HG02623 (cell line): Measurements from ENCODE around the gene MRPS23.
"Not testable (repeated sequence)": the region's sequence is repeated elsewhere in the genome, so short reads cannot be mapped to it uniquely, and the experiment has no call there.

ENCODE experiments used
- ATAC-seq: cut with Tn5 transposase; IDR thresholded peaks from one replicate; pipeline ENCODE4 v1.9.1; 2021; ENCODE audit warnings: moderate library complexity; ENCODE audit not compliant: unreplicated experiment

Gene MRPS23

GRCh38 chr17:57864273-57864672, 14.4 kb upstream of the MRPS23 start:
- no peak for ATAC-seq

DNA sequence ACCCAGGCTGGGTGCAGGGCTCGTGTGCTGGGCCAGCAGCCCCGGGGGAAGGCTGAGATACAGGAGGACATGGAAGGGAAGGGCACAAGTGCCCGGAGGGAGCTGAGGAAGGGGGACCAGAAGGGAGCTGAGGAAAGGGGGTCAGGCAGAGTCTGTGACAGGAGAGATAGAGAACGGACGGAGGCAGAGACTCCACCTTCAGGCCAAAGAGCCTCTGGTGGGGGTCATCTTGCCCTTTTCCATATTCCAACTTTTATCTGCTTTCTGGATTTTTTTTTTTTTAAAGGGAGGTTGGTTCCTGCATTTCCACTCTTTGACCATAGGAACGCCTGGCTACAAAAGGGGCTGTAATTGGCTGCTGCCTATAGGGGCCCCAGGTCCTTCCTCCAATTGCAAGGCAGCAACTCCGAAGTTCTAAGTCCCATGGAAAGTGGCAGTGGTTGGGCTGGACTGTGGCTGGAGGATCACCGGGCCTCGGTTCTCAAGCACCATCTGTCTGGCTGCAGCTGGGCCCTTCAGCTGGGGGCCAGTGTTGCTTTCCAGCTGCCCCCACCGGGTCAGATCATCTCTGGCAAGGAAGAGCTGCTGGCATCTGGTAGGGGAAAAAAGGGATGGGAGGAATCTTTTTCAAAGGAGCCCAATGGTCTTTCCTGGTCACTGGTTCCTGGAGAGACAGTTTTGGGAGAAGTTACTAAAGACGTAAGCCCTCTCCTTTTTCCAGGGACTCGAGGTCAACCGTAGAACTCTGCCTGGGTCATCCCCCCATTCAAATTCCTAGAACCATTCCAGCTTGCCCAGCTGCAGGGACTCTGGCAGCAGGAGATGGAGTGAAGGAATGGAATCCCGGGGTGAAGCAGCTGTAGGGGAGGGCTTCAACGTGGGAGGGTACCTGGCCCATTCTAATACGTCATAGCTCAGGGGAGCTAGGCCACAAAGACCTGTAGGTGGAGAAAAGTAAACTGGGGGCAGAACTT, 13.1 kb upstream of the MRPS23 start:
- no peak for ATAC-seq

GRCh38 chr17:57861790-57862693, 12.2 kb upstream of the MRPS23 start:
- no peak for ATAC-seq

DNA sequence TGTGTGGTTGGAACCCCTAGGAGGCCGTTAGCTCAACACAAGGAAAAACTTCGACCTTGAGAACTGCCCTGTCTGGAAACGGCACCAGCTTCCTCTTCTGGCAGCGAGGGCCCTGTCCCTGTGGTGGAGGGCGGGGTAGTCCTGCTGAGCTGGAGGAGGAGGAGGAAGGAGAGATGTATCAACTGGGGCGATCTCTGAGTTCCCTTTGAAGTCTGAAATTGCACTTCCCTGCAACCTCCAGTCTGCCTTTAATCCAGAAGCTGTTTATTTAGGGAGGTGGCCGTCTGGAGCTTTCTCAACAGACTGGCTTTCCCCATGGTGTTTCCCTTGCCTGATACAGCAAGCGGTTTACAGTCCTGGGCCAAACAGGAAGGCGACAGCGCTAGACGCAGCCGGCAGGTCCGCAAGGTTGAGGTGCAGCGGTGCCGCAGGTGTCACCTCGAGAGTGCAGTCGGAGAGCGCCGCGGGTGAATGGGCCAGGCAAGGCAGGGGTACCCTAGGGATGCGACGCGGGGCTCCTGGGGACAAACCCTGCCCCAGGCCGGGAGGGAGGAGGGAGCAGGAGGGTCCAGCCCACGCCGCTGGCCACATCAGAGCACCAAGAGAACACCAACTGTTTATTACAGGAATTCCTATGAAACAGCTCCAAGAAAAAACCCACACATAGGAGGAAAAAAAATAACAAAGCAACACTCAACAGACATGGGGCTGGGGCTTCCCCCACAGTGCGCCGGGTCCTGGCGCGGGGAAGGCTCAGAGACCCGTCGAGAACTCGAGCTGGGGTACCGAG, 11.4 kb upstream of the MRPS23 start:
- ATAC-seq, result no peak

GRCh38 chr17:57860414-57860999, 10.7 kb upstream of the MRPS23 start:
- no peak for ATAC-seq

DNA sequence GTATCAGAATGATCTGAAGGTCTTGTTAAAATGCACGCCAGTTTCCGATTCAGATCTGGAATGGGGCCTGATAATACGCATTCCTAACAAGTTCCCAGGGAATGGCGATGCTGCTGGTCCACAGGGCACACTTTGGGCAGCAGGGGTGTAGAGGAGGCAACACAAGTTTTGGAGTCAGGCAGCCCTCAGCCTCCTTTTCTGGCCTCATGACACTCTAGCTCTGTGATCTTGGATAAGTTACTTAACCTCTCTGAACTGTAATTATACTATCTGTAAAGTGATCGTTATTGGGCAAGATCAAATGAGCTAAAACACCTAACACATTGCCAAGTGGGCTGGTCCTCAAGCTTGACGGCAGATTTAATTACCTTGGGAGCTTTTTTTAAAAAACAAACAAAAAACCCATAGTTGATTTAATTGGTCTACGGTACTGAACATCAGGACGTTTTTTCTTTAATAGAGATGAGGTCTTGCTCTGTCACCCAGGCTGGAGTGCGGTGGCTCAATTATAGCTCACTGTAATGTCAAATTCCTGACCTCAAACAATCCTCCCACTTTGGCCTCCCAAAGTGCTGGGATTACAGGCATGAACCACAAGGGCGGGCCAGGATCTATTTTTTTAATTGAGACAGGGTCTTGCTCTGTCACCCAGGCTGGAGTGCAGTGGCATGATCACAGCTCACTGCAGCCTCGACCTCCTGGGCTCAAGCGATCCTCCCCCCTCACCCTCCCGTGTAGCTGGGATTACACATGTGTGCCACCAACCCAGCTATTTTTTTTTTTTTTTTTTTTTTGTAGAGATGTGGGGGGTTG, 10.0 kb upstream of the MRPS23 start:
- ATAC-seq, result no peak

DNA sequence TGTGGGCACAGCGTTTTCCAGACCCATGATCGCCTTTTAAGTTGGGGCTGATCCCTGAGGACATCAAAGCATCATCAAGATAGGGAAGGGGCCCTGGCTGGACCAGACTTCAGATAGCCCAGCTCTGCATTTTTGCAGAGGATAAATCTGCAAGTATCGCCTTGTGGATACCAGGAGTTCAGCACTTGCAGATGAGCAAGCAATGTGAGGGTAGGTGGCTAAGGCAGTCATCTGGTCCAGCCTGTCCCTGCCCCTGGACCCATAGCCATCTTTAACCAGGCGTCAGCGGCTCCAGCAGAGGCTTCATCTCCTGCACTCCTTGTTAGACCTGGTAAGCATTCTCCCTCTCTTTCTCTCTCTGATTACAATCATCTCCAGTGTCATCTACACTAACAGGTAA, 9.0 kb upstream of the MRPS23 start:
- no peak for ATAC-seq

- no peak for ATAC-seq
These were observed 7.2 kb upstream of the MRPS23 start for GRCh38 chr17:57856792-57857620.

GRCh38 chr17:57855391-57856035, 5.7 kb upstream of the MRPS23 start:
- ATAC-seq, result no peak

- no peak for ATAC-seq
These were observed 3.9 kb upstream of the MRPS23 start for GRCh38 chr17:57853695-57854094.

GRCh38 chr17:57852955-57853328, 3.1 kb upstream of the MRPS23 start:
- ATAC-seq, result no peak

GRCh38 chr17:57852092-57852954, 2.5 kb upstream of the MRPS23 start:
- ATAC-seq, result no peak

GRCh38 chr17:57849163-57849873, 526 bp downstream of the MRPS23 start:
- no peak for ATAC-seq

- not testable (repeated sequence) for ATAC-seq
These were observed 3.5 kb downstream of the MRPS23 start for GRCh38 chr17:57846056-57846945.

GRCh38 chr17:57842280-57842679, 7.6 kb downstream of the MRPS23 start:
- ATAC-seq, result no peak

GRCh38 chr17:57839571-57839923, 10.3 kb downstream of the MRPS23 start:
- ATAC-seq, result no peak
